ENCODE data around the gene ZNF853.
"Not testable (repeated sequence)": the region's sequence is repeated elsewhere in the genome, so short reads cannot be mapped to it uniquely, and the experiment has no call there.

GRCh38 chr7:6576867-6577368 is 38.5 kb upstream of the ZNF853 start:
- not testable (repeated sequence) for TF ChIP-seq CUX1 (IDR thresholded peaks at IDR 0.05; ENCODE audit: insufficient replicate concordance, low read depth, low read length); STAT3 (IDR thresholded peaks at IDR 0.05; ENCODE audit: low read depth, low read length); REST (IDR thresholded peaks at IDR 0.05; ENCODE audit: low read depth, low read length); CTCF (IDR thresholded peaks at IDR 0.05 in 2 of 3, conservative IDR thresholded peaks at IDR 0.05 in 1 of 3; ENCODE audit: control insufficient read depth in 2 of 3, extremely low read depth in 1 of 3, insufficient read depth in 1 of 3, low read depth in 3 of 3, low read length in 3 of 3); EGR1 (IDR thresholded peaks at IDR 0.05; ENCODE audit: borderline replicate concordance in 1 of 2, low read depth in 2 of 2, low read length in 2 of 2); GABPA (IDR thresholded peaks at IDR 0.05; ENCODE audit: low read depth); SIN3A (IDR thresholded peaks at IDR 0.05; ENCODE audit: low read depth, low read length)
- TF ChIP-seq, protein P1, sequence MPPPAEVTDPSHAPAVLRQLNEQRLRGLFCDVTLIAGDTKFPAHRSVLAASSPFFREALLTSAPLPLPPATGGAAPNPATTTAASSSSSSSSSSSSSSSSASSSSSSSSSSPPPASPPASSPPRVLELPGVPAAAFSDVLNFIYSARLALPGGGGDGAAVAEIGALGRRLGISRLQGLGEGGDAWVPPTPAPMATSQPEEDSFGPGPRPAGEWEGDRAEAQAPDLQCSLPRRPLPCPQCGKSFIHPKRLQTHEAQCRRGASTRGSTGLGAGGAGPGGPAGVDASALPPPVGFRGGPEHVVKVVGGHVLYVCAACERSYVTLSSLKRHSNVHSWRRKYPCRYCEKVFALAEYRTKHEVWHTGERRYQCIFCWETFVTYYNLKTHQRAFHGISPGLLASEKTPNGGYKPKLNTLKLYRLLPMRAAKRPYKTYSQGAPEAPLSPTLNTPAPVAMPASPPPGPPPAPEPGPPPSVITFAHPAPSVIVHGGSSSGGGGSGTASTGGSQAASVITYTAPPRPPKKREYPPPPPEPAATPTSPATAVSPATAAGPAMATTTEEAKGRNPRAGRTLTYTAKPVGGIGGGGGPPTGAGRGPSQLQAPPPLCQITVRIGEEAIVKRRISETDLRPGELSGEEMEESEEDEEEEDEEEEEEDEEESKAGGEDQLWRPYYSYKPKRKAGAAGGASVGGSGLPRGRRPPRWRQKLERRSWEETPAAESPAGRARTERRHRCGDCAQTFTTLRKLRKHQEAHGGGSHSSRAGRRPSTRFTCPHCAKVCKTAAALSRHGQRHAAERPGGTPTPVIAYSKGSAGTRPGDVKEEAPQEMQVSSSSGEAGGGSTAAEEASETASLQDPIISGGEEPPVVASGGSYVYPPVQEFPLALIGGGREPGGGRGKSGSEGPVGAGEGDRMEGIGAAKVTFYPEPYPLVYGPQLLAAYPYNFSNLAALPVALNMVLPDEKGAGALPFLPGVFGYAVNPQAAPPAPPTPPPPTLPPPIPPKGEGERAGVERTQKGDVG (CRISPR knock-in tag; IDR thresholded peaks at IDR 0.05), result not testable (repeated sequence)
